CD4-positive, alpha-beta T cell (primary cell): ENCODE data around the gene PDLIM7. TPM values are rescaled to one million over a fixed set of nuclear protein-coding genes. Genes with fewer than 3 reads are reported as not detected.
A peak's percentile ranks its signal among the peaks of the same experiment; 100 is the strongest.

ENCODE experiments used
- ATAC-seq: fragments of 200-7000 bp; cut with Tn5 transposase; one replicate; pipeline ENCODE4 v1.10.0; 2022; ENCODE audit warnings: mild to moderate bottlenecking; ENCODE audit not compliant: poor library complexity
- CTCF ChIA-PET: fragments of 350-600 bp; sonication (Branson Sonifier 250); formaldehyde crosslinking; loops from one replicate; lab custom pipeline; 2021; ENCODE audit warnings: antibody characterized with exemption, inconsistent platforms; lab: Charles Lee
- POLR2A ChIA-PET: fragments of 350-600 bp; sonication (Branson Sonifier 250); formaldehyde crosslinking; loops from one replicate; lab custom pipeline; 2021; ENCODE audit warnings: antibody characterized with exemption, inconsistent platforms; lab: Charles Lee
- DNase-seq, 14 experiments: peaks; one replicate each; pipeline ENCODE4 v3.0.0-alpha.2; 2013 to 2020; ENCODE audit warnings: mixed read lengths in 2 of 14
- H3K27ac ChIP-seq, 2 donors: one replicate each; pipeline versions ENCODE4 v1.5.1 to v1.7.0; 2013; ENCODE audit warnings: low read length in 2 of 2, low read depth in 1 of 2, mild to moderate bottlenecking in 1 of 2
- H3K27me3 ChIP-seq, 2 experiments: 1 replicate in 1 of 2; 2 replicates in 1 of 2; pipeline versions ENCODE4 v1.6.1 to v1.7.0; 2013; ENCODE audit warnings: low read length in 2 of 2, control low read depth in 1 of 2, mild to moderate bottlenecking in 1 of 2, moderate library complexity in 1 of 2; ENCODE audit not compliant: insufficient read depth in 2 of 2, control insufficient read depth in 1 of 2
- H3K36me3 ChIP-seq: one replicate; pipeline ENCODE4 v1.6.1; 2013; ENCODE audit warnings: low read length, control low read depth; ENCODE audit not compliant: insufficient read depth
- H3K4me1 ChIP-seq: one replicate; pipeline ENCODE4 v1.6.1; 2013; ENCODE audit warnings: low read length, control low read depth; ENCODE audit not compliant: insufficient read depth
- H3K4me3 ChIP-seq: one replicate; pipeline ENCODE4 v1.5.1; 2013; ENCODE audit warnings: mild to moderate bottlenecking, low read length, moderate library complexity
- H3K9me3 ChIP-seq, 2 experiments: 1 replicate in 1 of 2; 2 replicates in 1 of 2; pipeline versions ENCODE4 v1.6.1 to v1.7.0; 2013; ENCODE audit warnings: low read length in 2 of 2, mild to moderate bottlenecking in 2 of 2, control low read depth in 1 of 2, moderate library complexity in 1 of 2; ENCODE audit not compliant: control insufficient read depth in 1 of 2, insufficient read depth in 1 of 2
- H3K27ac Mint-ChIP-seq: one replicate; pipeline ENCODE4 v1.8.0; 2020; ENCODE audit warnings: mixed read lengths
- H3K27me3 Mint-ChIP-seq: one replicate; pipeline ENCODE4 v1.8.0; 2021; ENCODE audit warnings: mixed read lengths
- H3K36me3 Mint-ChIP-seq: one replicate; pipeline ENCODE4 v1.8.0; 2021; ENCODE audit warnings: low read depth, mixed read lengths
- H3K4me1 Mint-ChIP-seq: one replicate; pipeline ENCODE4 v1.8.0; 2021; ENCODE audit warnings: low read depth, mixed read lengths
- H3K4me3 Mint-ChIP-seq: one replicate; pipeline ENCODE4 v1.8.0; 2020; ENCODE audit warnings: mild to moderate bottlenecking, mixed read lengths
- H3K9me3 Mint-ChIP-seq: one replicate; pipeline ENCODE4 v1.8.0; 2020; ENCODE audit warnings: mixed read lengths
- CTCF ChIP-seq: fragments of 200-600 bp; IDR thresholded peaks from one replicate; pipeline ENCODE4 v1.8.0; 2022; ENCODE audit warnings: antibody characterized with exemption, mild to moderate bottlenecking
- intact Hi-C, 2 experiments: fragments of 100-400 bp; cut with DNase I in 1 of 2; cut with micrococcal nuclease in 1 of 2; formaldehyde crosslinking; loops; one replicate each; pipeline versions ENCODE4 v1.15.1 to v1.9.0; 2023 to 2025; cut with DNase I, micrococcal nuclease
- total RNA-seq, 174 experiments: library from RNA in 2 of 174; stranded (reverse) in 2 of 174; gene quantifications; one replicate each; pipeline ENCODE4 v1.2.3 and lab custom pipeline; 2021 to 2026

PDLIM7 gene
- total RNA-seq, 2 experiments from 2014 or later, result 5.2 to 6.0 TPM

- Histone ChIP-seq H3K4me3 (no peak overlapping the region), H3K9me3 (no peaks in the 10 kb centered on the region), H3K36me3 (peaks cover 75% of the 10 kb centered on the region), H3K27ac (no peak overlapping the region), H3K4me1 (peaks cover 23% of the 10 kb centered on the region), H3K27me3 (no peaks in the 10 kb centered on the region)
- no peak for TF ChIP-seq CTCF
- Mint-ChIP-seq H3K9me3 (no peaks in the 10 kb centered on the region), H3K27me3 (no peaks in the 10 kb centered on the region), H3K27ac (no peak overlapping the region), H3K36me3 (peaks cover 20% of the 10 kb centered on the region), H3K4me3 (no peak overlapping the region), H3K4me1 (peaks cover 27% of the 10 kb centered on the region)
- no peak for DNase-seq
- ChIA-PET POLR2A (no interaction called here), CTCF (no interaction called here)
- intact Hi-C loops, result no loop called here
- ATAC-seq, result no peak
Observed at GRCh38 chr5:177523711-177524538, 26.5 kb upstream of the PDLIM7 start.

GRCh38 chr5:177520916-177521513 lies 23.6 kb upstream of the PDLIM7 start:
- DNase-seq (no peak), ATAC-seq (no peak)
- Histone ChIP-seq H3K9me3 (no peaks in the 10 kb centered on the region), H3K4me3 (no peak overlapping the region), H3K4me1 (peaks cover 34% of the 10 kb centered on the region), H3K27me3 (no peaks in the 10 kb centered on the region), H3K27ac (no peak overlapping the region), H3K36me3 (peaks cover 46% of the 10 kb centered on the region)
- peaks cover 36% of the 10 kb centered on the region for H3K4me1 Mint-ChIP-seq
- CTCF ChIA-PET, result no interaction called here
- H3K27me3 Mint-ChIP-seq, result no peaks in the 10 kb centered on the region
- no peak overlapping the region for H3K27ac Mint-ChIP-seq
- intact Hi-C loops, result no loop called here
- POLR2A ChIA-PET, result interaction anchor here (1.0 to 1.6 kb wide), 2 partner anchors 31 to 117 kb away, joined by 3 to 4 read pairs; no protein-coding TSS in a partner anchor
- TF ChIP-seq CTCF, result no peak
- H3K36me3 Mint-ChIP-seq, result peaks cover 30% of the 10 kb centered on the region
- no peaks in the 10 kb centered on the region for H3K9me3 Mint-ChIP-seq
- H3K4me3 Mint-ChIP-seq, result no peak overlapping the region

- intact Hi-C loops, result no loop called here
- Mint-ChIP-seq H3K27me3 (no peaks in the 10 kb centered on the region), H3K27ac (no peak overlapping the region), H3K9me3 (no peaks in the 10 kb centered on the region), H3K4me1 (peaks cover 43% of the 10 kb centered on the region), H3K4me3 (peak overlapping the region; percentile 38), H3K36me3 (peaks cover 32% of the 10 kb centered on the region)
- H3K27ac ChIP-seq, result no peak overlapping the region
- H3K4me1 ChIP-seq, result peaks cover 41% of the 10 kb centered on the region
- H3K9me3 ChIP-seq, result no peaks in the 10 kb centered on the region
- H3K27me3 ChIP-seq, result no peaks in the 10 kb centered on the region
- TF ChIP-seq CTCF, result no peak
- peaks cover 48% of the 10 kb centered on the region for H3K36me3 ChIP-seq
- no peak overlapping the region for H3K4me3 ChIP-seq
- ChIA-PET POLR2A (interaction anchor here (1.0 to 1.6 kb wide), 2 partner anchors 32 to 116 kb away, joined by 3 to 4 read pairs; no protein-coding TSS in a partner anchor), CTCF (no interaction called here)
- DNase-seq (no peak), ATAC-seq (no peak)
Observed at GRCh38 chr5:177520271-177520670, 22.9 kb upstream of the PDLIM7 start.
